ENCODE measurements around the gene DPH2. TPM values are rescaled to one million over a fixed set of nuclear protein-coding genes. Genes with fewer than 3 reads are reported as not detected.

Gene DPH2
- total RNA-seq, 2 donors from 2014 or later: 25.4 to 31.1 TPM

DNA sequence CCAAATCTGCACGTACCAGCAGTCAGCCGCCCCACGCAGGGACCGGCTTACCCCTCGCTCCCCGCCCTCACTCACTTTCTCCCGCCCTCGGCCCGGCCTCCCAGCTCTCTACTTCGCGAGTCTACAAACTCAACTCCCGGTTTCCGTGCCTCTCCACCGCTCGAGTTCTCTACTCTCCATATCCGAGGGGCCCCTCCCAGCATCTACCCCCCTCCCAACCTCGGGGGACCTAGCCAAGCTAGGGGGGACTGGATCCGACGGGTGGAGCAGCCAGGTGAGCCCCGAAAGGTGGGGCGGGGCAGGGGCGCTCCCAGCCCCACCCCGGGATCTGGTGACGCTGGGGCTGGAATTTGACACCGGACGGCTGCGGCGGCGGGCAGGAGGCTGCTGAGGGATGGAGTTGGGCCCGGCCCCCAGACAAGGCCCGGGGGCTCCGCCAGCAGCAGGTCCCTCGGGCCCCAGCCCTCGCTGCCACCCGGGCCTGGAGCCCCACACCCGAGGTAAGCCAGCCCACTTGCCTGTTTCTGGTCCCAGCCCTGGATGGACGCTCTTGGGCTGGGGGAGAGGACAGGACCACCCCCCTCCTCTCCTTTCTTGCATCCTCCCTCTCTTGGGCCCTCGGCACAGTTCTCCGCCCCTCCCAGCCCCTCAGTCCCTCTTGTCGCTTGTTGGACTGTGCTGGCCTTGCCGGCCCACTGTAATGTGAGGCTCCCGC, 36.3 kb upstream of the DPH2 start, which contains the start of gene ARTN:
ARTN (plus strand) TSS at position 416 of the 715 bp plus-strand sequence. CDS start 1,856 bp downstream, outside the sequence.
- TF ChIP-seq, protein P1, sequence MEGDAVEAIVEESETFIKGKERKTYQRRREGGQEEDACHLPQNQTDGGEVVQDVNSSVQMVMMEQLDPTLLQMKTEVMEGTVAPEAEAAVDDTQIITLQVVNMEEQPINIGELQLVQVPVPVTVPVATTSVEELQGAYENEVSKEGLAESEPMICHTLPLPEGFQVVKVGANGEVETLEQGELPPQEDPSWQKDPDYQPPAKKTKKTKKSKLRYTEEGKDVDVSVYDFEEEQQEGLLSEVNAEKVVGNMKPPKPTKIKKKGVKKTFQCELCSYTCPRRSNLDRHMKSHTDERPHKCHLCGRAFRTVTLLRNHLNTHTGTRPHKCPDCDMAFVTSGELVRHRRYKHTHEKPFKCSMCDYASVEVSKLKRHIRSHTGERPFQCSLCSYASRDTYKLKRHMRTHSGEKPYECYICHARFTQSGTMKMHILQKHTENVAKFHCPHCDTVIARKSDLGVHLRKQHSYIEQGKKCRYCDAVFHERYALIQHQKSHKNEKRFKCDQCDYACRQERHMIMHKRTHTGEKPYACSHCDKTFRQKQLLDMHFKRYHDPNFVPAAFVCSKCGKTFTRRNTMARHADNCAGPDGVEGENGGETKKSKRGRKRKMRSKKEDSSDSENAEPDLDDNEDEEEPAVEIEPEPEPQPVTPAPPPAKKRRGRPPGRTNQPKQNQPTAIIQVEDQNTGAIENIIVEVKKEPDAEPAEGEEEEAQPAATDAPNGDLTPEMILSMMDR (IDR thresholded peaks at IDR 0.05): peak in 1 of 4 experiments; percentile 4
- TF ChIP-seq POLR2AphosphoS5 (IDR thresholded peaks at IDR 0.05): peak; percentile 47
- peak; percentile 13 for TF ChIP-seq POLR2A (IDR thresholded peaks at IDR 0.05)
- DNase-seq (ENCODE audit: low spot score): peak; percentile 59
- H3K4me3 ChIP-seq: peak within 1 kb of the TSS; percentile 38 to 45
- intact Hi-C loops (cut with DNase I): loop anchor here (1.0 to 5.0 kb wide), 2 partner anchors 170 to 406 kb away; no protein-coding TSS in a partner anchor
- no peaks in the 10 kb centered on the region for H3K27me3 ChIP-seq (replicated peaks; ENCODE audit: insufficient read depth)
- H3K36me3 ChIP-seq: no peaks in the 10 kb centered on the region
- H3K27ac ChIP-seq: peak within 1 kb of the TSS; percentile 75
- H3K4me1 ChIP-seq (replicated peaks): no peaks in the 10 kb centered on the region
- WGBS: 3% methylated on average over 39 of the region's 42 CpGs
- no peaks in the 10 kb centered on the region for H3K9me3 ChIP-seq

DNA sequence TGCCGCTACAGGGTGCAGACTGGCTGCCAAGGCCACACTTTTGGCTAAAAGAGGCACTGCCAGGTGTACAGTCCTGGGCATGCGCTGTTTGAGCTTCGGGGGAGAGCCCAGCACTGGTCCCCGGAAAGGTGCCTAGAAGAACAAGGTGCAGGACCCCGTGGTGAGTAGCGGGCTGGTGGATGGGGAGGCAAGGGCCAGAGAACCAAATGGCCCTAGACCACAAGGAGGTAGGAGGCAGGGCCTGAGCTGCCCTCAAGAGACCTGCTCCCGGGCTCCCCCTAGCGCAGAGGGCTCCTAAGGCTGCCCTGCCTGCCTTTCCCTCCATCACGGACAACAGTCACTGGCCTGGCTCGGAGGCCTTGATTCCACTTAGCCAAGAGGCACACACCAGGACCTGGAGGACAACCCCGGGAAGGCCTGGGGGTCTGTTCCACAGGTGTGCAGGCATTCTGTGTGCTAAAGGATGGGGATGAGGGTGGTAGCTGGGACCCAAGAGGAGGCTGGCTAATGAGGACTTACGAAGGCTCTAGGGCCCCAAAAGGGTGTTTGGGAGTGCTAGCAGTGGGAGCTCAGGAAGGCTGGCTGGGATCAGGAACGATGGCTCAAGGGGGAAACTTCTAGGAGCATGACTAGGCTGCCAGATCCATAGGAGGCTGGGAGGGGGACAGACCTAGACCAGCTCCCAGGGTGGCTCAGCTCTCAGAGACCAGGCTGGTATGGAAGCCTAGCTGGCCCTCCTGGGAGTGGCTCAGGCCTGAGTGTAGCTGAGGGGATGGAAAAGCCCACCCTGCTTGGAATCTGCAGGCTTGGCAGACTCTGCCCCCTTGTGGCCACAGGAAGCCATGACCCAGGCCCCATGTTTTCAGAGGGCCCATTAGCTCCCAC, 35.5 kb upstream of the DPH2 start:
- DNase-seq (ENCODE audit: low spot score): no peak
- peak overlapping the region; percentile 75 for H3K27ac ChIP-seq
- H3K4me1 ChIP-seq (replicated peaks): no peaks in the 10 kb centered on the region
- TF ChIP-seq POLR2AphosphoS5 (IDR thresholded peaks at IDR 0.05) (no peak), POLR2A (IDR thresholded peaks at IDR 0.05) (no peak)
- TF ChIP-seq, protein P1 (IDR thresholded peaks at IDR 0.05): peak; percentile 84 to 93 (median 90)
- intact Hi-C loops (cut with DNase I): loop anchor here (1.0 to 5.0 kb wide), 2 partner anchors 171 to 407 kb away; no protein-coding TSS in a partner anchor
- peak overlapping the region; percentile 38 to 45 for H3K4me3 ChIP-seq
- H3K9me3 ChIP-seq: no peaks in the 10 kb centered on the region
- H3K27me3 ChIP-seq (replicated peaks; ENCODE audit: insufficient read depth): no peaks in the 10 kb centered on the region
- H3K36me3 ChIP-seq: no peaks in the 10 kb centered on the region
- 24% methylated on average over 13 of the region's 13 CpGs for WGBS

DNA sequence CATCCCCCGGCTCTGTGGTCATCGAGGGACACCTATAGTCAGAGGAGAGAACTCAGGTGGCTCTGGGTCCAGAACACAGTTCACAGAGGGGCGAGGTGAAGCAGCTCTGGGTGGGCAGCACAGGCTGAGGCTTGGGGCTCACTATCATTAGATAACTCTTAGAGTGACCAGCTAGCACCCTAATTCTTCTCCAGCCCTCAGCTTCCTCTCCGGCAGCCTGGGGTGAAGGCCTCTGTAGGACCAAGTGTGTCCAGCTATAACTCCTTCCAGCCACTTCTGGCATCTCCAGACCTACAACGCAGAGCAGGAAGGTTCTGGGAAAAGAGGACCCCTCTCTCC, 34.9 kb upstream of the DPH2 start:
- no peaks in the 10 kb centered on the region for H3K4me1 ChIP-seq (replicated peaks)
- 44% methylated on average over 5 of the region's 5 CpGs for WGBS
- intact Hi-C loops (cut with DNase I): loop anchor here (1.0 to 5.0 kb wide), 2 partner anchors 172 to 408 kb away; no protein-coding TSS in a partner anchor
- H3K27ac ChIP-seq: peak overlapping the region; percentile 75
- no peaks in the 10 kb centered on the region for H3K36me3 ChIP-seq
- no peaks in the 10 kb centered on the region for H3K27me3 ChIP-seq (replicated peaks; ENCODE audit: insufficient read depth)
- no peak overlapping the region for H3K4me3 ChIP-seq
- H3K9me3 ChIP-seq: no peaks in the 10 kb centered on the region
- TF ChIP-seq, protein P1 (IDR thresholded peaks at IDR 0.05): no peak
- no peak for TF ChIP-seq POLR2AphosphoS5 (IDR thresholded peaks at IDR 0.05)
- TF ChIP-seq POLR2A (IDR thresholded peaks at IDR 0.05): no peak
- DNase-seq (ENCODE audit: low spot score): no peak

DNA sequence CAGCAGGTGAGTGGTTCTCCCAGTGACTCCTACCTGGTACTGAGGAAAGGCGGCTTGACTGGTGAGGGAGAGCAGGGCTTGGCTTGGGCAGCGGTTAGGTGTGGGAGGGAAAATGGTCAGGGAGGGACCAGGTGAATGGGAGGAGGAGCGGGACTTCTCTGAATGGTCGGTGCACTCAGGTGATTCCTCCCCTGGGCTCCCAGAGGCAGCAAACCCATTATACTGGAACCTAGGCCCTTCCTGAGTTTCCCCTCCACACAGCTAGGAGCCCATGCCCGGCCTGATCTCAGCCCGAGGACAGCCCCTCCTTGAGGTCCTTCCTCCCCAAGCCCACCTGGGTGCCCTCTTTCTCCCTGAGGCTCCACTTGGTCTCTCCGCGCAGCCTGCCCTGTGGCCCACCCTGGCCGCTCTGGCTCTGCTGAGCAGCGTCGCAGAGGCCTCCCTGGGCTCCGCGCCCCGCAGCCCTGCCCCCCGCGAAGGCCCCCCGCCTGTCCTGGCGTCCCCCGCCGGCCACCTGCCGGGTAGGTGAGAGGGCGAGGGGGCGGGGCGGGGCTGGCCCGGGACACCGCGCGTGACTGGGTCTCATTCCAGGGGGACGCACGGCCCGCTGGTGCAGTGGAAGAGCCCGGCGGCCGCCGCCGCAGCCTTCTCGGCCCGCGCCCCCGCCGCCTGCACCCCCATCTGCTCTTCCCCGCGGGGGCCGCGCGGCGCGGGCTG, 33.9 kb upstream of the DPH2 start:
- Histone ChIP-seq H3K27ac (peak overlapping the region; percentile 75), H3K27me3 (replicated peaks; ENCODE audit: insufficient read depth) (no peaks in the 10 kb centered on the region), H3K9me3 (no peaks in the 10 kb centered on the region), H3K36me3 (no peaks in the 10 kb centered on the region), H3K4me1 (replicated peaks) (no peaks in the 10 kb centered on the region), H3K4me3 (peak overlapping the region; percentile 33 to 47)
- DNase-seq (ENCODE audit: low spot score): peak; percentile 58
- TF ChIP-seq, protein P1 (IDR thresholded peaks at IDR 0.05): no peak
- TF ChIP-seq POLR2AphosphoS5 (IDR thresholded peaks at IDR 0.05) (peak; percentile 32), POLR2A (IDR thresholded peaks at IDR 0.05) (no peak)
- WGBS: 11% methylated on average over 34 of the region's 48 CpGs
- intact Hi-C loops (cut with DNase I): no loop called here

Measured in prostate gland (tissue), 2 donors.